NCI-H748 treated with DMSO at 0.1 percent for 48 hours (cell line): ENCODE results near the gene MNT.
A peak's percentile ranks its signal among the peaks of the same experiment; 100 is the strongest.

Experiments
- DNase-seq: peaks from one replicate; lab custom pipeline; 2025; lab: John Stamatoyannopoulos, UW

Gene MNT

DNA sequence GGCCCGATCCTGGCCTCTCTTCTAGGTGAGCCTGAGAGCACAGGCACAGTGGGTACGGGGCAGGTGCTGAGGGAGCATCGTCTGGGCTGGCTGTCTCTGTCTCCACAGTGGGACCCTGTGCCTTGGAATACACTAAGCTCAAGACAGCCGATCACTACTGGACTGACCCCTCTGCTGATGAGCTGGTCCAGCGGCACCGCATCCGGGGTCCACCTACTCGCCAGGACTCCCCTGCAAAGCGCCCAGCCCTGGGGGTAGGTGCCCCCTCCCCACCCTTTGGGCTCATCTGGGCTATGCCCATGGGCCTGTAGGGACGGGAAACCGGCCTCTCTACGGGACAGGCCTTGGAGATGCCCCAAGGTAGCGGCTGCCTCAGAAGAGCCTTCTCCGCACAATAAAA is 38.0 kb downstream of the MNT start:
- no peak for DNase-seq

GRCh38 chr17:2362416-2362815 is 38.4 kb downstream of the MNT start:
- no peak for DNase-seq

- DNase-seq, result no peak
Measured at GRCh38 chr17:2362016-2362415, 38.8 kb downstream of the MNT start.

GRCh38 chr17:2361010-2361760 is 39.7 kb downstream of the MNT start:
- DNase-seq, result no peak

DNA sequence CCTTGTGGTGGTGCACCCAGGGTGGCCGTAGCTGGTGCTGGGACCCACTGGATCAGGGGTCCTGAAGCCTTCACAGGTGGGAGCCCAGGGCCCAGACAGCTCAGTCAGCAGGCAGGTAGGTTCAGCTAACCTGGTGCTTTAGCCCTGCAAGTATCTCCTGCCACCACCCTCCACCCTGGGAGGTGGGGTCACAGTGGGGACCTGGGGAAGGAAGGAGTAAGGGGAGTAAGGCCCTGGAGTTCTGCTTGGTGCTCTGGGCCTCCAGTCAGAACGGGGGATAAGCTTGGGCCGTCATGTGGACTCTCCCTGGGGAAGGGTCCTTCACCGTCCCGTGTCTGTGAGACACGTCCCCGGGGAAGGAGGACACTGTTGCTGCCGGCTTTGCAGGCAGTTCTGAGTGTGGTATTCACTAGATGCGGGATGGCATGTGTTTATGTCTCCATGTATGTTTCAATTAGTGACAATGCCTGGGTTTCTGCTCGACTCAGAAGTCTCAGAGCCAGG is 42.9 kb downstream of the MNT start:
- DNase-seq, result no peak

DNA sequence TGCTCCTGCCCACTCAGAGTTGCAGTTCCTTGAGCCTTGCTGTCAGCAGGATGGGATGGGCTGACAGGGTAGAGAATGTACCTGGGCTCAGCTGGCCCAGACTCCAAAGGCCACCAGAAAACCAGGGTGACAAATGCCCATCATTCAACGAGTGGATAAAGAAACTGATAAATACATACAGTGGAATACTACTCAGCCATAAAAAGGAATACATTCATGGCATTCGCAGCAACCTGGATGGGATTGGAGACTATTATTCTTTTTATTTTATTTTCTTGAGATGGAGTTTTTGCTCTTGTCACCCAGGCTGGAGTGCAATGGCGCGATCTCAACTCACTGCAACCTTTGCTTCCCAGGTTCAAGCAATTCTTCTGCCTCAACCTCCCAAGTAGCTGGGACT is 43.6 kb downstream of the MNT start:
- no peak for DNase-seq

- DNase-seq, result no peak
Measured at GRCh38 chr17:2354311-2354710, 46.5 kb downstream of the MNT start.

DNA sequence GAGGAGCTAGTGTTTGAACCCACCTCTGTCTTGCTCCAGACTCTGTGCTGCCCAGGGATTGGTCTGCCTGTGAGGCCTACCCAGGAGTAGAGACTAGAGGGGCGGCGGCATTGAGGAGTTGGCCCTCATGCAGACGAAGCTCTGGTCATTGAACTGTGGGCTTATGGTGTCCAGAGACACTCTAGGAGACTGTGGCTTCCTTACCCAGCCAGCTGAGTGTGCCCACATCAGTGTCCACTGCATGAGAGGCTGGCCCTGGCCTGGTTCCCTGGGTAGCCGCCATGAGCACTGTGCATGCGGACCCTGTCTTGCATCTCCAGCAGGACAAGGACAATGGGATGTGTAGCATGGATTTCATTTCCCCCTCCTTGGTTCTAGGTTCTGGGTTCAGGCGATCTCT is 49.6 kb downstream of the MNT start:
- DNase-seq, result no peak

GRCh38 chr17:2347805-2348685 is 52.8 kb downstream of the MNT start:
- peak; percentile 83 for DNase-seq

DNA sequence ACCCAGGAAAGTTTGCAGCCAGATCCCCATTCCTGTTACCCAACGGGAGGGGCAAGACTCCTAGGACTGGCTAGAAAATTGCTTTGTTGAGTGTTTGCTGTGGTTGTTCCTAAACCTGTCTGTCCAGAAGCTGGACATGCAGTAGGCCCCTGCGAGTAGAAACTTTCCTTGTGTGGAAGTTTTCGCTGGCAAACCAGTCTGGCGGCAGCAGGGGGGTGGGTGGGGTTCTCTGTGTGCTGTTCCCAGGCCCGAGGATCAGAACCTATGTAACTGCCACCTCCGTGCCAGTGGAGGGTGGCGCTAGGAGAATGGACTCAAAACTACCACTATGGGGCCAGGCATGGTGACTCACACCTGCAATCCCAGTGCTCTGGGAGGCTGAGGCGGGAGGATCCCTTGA is 54.4 kb downstream of the MNT start:
- no peak for DNase-seq

DNA sequence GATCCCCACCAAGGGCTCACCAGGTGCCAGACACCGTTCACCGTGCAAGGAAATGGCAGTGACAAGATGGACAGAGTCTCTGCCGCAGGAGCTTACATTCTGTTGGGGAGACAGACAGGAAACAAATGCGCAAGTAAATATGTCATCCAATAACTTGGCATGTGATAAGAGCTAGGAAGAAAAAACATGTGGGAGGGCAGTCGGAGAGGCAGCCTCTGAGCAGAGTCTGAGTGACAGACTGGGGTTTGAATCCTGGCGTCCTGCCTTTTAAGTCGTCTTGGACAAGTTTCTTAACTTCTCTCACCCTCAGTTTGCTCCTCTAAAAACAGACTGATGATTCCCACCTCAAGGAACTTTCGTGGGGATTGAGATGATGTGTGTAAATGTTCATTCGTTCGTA is 56.3 kb downstream of the MNT start:
- DNase-seq, result no peak

GRCh38 chr17:2343421-2343820 is 57.4 kb downstream of the MNT start:
- no peak for DNase-seq

- DNase-seq, result no peak
Measured at GRCh38 chr17:2338315-2338657, 62.6 kb downstream of the MNT start.

DNA sequence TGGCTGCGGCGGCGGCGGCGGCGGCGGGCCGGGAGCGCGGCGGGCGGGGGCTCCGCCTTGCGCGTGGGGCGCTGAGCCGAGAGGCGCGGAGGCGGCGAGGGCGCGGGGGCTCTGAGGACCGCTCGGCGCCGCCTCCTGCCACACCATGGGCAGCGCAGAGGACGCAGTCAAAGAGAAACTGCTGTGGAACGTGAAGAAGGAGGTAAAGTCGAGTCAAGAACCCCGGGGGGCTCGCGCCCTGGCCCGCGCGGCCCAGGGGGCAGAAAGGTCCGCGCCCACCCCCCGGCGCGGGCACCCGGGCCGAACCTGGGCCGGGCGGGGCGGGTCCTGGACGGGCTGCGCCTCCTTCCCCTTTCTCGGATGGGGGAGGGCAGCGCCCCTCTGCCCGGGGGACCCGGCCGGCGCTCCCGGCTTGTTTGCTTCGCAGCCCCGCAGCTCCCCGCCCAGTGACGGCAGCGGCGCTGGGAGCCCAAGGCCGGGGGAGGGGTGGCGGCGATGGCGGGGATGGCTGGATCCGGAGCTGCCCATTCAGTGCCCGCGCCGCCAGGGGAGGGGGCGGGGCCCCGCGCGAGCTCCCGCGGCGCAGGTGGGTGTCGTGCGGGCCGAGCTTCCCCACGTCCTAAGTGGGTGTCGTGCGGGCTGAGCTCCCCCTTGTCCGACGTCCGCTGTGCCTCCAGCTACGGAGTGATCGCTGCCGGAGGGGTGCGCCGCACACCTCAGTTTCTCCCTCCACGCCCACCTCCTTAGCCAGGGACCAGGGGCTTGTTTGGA is 63.1 kb downstream of the MNT start:
- no peak for DNase-seq

DNA sequence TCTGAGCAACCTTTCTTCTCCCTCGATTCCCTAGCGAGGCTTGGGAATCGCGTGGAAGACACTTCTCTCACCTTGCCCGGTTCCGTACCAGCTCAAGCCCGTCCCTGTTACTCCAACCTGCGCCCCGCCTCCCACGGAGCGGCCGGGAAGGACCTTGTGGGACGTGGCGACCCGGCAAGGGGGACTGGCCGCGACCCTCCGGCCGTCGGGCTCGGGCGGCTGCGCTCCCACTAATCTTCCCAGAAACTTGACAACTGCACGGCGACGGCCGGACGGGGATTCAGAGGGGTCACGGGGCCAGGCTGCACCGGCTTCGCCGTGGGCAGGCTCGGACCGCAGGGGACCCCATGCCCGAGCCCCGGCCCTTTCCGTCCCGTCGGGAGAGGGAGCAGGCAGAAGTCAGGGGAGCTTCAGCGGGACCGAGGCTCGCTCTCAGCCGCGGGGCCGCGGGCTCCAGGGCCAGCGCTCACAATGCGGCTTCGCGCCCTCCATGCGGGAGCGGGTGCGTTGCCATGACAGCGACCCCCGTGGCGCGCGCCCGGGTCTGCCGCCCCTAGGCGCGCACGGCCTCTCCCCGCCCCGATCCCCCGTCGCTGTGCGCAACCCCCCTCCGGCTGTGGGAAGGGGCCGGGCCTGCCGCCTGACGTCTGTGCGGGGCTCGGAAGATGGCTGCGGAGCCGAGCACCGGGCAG is 63.9 kb downstream of the MNT start, which contains the start of gene SGSM2:
Gene SGSM2, plus strand, starts transcription at position 650 of the 692 bp plus-strand sequence. CDS start 188 bp downstream, outside the sequence.
- DNase-seq, result peak; percentile 47

- peak; percentile 79 for DNase-seq
Measured at GRCh38 chr17:2336215-2336851, 64.5 kb downstream of the MNT start, which contains the start of gene TSR1. TSS of gene TSR1 (minus strand) at chr17:2336457. CDS start at chr17:2336427, 30 bp downstream.

DNA sequence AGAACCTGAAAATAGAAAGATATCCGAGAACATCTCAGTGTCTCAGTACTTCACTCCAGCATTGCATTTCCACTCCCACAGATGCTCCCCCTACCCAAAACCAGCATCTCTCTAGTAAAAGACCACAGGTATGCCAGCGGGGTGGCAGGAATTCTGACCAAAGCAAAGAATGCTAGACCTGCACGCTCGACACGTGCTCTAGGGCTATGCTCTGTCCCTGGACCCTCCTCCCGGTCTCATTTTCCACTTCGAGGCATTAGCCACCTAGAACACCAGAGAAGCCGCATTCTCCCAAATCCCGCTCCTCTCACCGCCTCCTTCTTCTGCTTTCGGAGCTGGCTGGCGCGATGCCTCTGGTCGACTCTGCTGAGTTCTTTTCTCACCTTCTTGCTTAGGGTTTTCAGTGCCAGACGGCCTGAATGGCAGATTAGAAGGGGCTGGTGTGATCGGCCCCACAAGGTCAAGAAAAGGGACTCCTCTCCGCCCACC is 65.1 kb downstream of the MNT start:
- DNase-seq, result no peak
